Left lung (tissue), 10 donors: ENCODE measurements around the gene MCUB. TPM values are rescaled to one million over a fixed set of nuclear protein-coding genes. Genes with fewer than 3 reads are reported as not detected.

Source experiments
- ATAC-seq: fragments of 200-7000 bp; cut with Tn5 transposase; one replicate; pipeline ENCODE4 v1.9.1; 2020; ENCODE audit warnings: moderate library complexity
- DNase-seq, 4 donors: peaks; one replicate each; pipeline ENCODE4 v3.0.0-alpha.2; 2013 to 2020
- H3K27ac ChIP-seq, 2 donors: fragments of 200-600 bp; sonication (generic) in 1 of 2; one replicate each; pipeline versions ENCODE4 v1.5.0 to v1.8.0; 2020 to 2021
- H3K27me3 ChIP-seq, 2 donors: fragments of 200-600 bp; sonication (generic) in 1 of 2; one replicate each; pipeline versions ENCODE4 v1.5.0 to v1.8.0; 2020 to 2021
- H3K36me3 ChIP-seq, 2 donors: fragments of 200-600 bp; sonication (generic) in 1 of 2; one replicate each; pipeline versions ENCODE4 v1.5.0 to v1.8.0; 2020 to 2021
- H3K4me1 ChIP-seq, 2 donors: fragments of 200-600 bp; one replicate each; pipeline ENCODE4 v1.8.0; 2021
- H3K4me3 ChIP-seq, 2 donors: fragments of 200-600 bp; sonication (generic) in 1 of 2; one replicate each; pipeline versions ENCODE4 v1.5.0 to v1.8.0; 2020 to 2021; ENCODE audit warnings: mild to moderate bottlenecking in 1 of 2
- H3K9me3 ChIP-seq, 2 donors: fragments of 200-600 bp; sonication (generic) in 1 of 2; one replicate each; pipeline versions ENCODE4 v1.5.0 to v1.8.0; 2020 to 2021
- CTCF ChIP-seq, 2 donors: fragments of 200-600 bp; sonication (generic) in 1 of 2; IDR thresholded peaks; one replicate each; pipeline versions ENCODE4 v1.5.0 to v1.8.0; 2021; ENCODE audit warnings: antibody characterized with exemption in 2 of 2
- intact Hi-C, 2 donors: fragments of 100-400 bp; cut with DNase I; formaldehyde crosslinking; loops; one replicate each; pipeline versions ENCODE4 v1.11.2 to v1.14.2; 2022
- polyA plus RNA-seq, 6 donors: library from polyadenylated mRNA; unstranded; fragments of 120-200 nt; gene quantifications; one replicate each; pipeline ENCODE4 v1.2.1, GENCODE V29; 2013; ENCODE audit not compliant: insufficient read length in 6 of 6
- total RNA-seq, 2 donors: library from RNA; stranded (reverse); fragmentation: NEBNext Ultra II Directional; extraction: Animal tissue kit (Norgen Biotek cat#: 25700); gene quantifications; one replicate each; pipeline ENCODE4 v1.2.1, GENCODE V29; 2021
- donor health status: DM: no; HTN: yes; CAD: no.
- donor health status: DM: no; HTN: no; CAD: no.

MCUB gene
- total and polyA plus RNA-seq, 8 donors, result 5.3 to 28.2 (median 6.2) TPM

DNA sequence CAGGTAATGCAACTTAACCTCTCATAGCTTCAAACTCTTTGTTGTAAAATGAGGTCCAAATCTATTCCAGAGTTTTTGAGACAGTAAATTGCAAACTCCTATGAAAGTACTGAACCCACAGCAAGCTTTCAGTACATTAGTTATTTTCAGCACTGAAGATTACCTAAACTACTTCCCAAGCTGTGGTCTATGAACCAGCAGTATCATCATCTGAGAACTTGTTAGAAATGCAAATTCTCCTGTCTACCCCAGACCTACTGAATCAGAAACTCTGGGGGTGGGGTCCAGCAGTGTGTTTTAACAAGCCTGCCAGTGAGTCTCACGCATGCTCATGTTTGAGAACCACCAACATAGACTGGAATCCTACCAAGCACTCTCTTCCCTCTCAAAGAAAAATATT lies 148.9 kb downstream of the MCUB start:
- H3K27ac ChIP-seq, result no peak overlapping the region
- TF ChIP-seq CTCF (IDR thresholded peaks at IDR 0.05), result no peak
- ATAC-seq, result no peak
- DNase-seq, result no peak
- H3K9me3 ChIP-seq, result no peaks in the 10 kb centered on the region
- H3K27me3 ChIP-seq, result no peaks in the 10 kb centered on the region
- H3K4me1 ChIP-seq, result peaks cover 0 to 5% of the 10 kb centered on the region in 2 donors
- H3K4me3 ChIP-seq, result no peak overlapping the region
- H3K36me3 ChIP-seq, result peaks cover 0 to 23% of the 10 kb centered on the region in 2 donors
- intact Hi-C loops, result loop anchor here in 1 of 2 donors (10.0 kb wide), 1 partner anchor 274 kb away; the partner anchor contains the start of gene SEC24B

DNA sequence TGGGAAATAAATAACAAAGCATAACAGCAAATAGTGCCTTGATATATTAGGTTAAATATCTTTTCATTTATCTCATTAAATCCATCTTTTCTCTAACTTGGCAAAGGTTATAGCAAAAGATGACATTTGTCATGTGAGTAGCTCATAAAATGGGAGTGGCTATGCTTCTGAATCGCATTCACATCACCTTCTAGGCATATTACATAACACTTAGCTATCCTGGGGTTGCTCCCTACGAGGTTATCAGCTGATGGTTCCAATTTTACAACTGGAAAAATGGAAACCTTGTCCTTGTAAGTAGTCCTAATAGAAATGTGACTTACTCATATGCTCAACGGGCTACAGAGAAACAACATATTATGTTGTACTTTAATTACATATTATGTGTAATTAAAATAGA lies 153.5 kb downstream of the MCUB start:
- Histone ChIP-seq H3K9me3 (no peaks in the 10 kb centered on the region), H3K4me1 (no peaks in the 10 kb centered on the region), H3K36me3 (peaks cover 0 to 34% of the 10 kb centered on the region in 2 donors), H3K27ac (no peak overlapping the region), H3K27me3 (no peaks in the 10 kb centered on the region), H3K4me3 (no peak overlapping the region)
- no peak for TF ChIP-seq CTCF (IDR thresholded peaks at IDR 0.05)
- intact Hi-C loops, result no loop called here
- ATAC-seq (no peak), DNase-seq (no peak)

DNA sequence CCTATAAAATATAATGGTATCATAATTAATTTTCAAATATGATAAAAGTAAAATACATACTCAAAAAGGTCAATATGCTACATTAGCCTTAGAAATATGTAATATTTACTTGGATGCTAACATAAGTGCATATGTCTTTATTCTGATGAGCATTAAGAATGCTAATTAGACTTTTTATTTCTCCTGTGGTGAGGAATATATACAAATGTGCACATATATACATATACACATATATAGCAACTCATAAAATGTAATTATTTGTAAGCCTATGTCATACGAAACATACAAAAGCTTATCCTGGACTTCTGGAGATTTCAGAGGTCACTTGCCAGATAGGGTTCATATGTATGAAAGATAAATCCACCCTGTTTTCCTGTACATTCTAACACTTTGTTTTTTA lies 158.7 kb downstream of the MCUB start:
- H3K27me3 ChIP-seq, result no peaks in the 10 kb centered on the region
- peaks cover 0 to 18% of the 10 kb centered on the region in 2 donors for H3K36me3 ChIP-seq
- TF ChIP-seq CTCF (IDR thresholded peaks at IDR 0.05), result no peak
- intact Hi-C loops, result no loop called here
- no peaks in the 10 kb centered on the region for H3K9me3 ChIP-seq
- H3K4me3 ChIP-seq, result no peak overlapping the region
- ATAC-seq (no peak), DNase-seq (no peak)
- no peak overlapping the region for H3K27ac ChIP-seq
- no peaks in the 10 kb centered on the region for H3K4me1 ChIP-seq

DNA sequence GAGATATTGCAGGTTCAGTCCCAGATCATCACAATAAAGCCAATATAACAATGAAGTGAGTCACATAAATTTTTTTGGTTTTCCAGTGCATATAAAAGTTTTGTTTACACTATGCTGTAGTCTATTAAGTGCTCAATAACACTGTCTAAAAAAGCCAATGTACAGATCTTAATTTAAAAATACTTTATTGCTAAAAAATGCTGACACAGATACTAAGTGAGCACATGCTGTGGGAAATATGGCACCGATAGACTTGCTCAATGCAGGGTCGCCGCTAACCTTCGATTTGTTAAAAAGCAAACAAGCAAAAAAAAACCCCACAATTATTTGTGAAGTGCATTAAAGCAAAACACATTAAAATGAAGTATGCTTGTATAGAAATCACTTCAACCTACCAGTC lies 159.6 kb downstream of the MCUB start:
- Histone ChIP-seq H3K9me3 (no peaks in the 10 kb centered on the region), H3K36me3 (peaks cover 0 to 12% of the 10 kb centered on the region in 2 donors), H3K27ac (no peak overlapping the region), H3K4me1 (no peaks in the 10 kb centered on the region), H3K27me3 (no peaks in the 10 kb centered on the region), H3K4me3 (no peak overlapping the region)
- DNase-seq (no peak), ATAC-seq (no peak)
- TF ChIP-seq CTCF (IDR thresholded peaks at IDR 0.05), result no peak
- intact Hi-C loops, result no loop called here

GRCh38 chr4:109721033-109721432 lies 161.0 kb downstream of the MCUB start:
- Histone ChIP-seq H3K27me3 (no peaks in the 10 kb centered on the region), H3K4me1 (no peaks in the 10 kb centered on the region), H3K27ac (no peak overlapping the region), H3K36me3 (peaks cover 0 to 12% of the 10 kb centered on the region in 2 donors), H3K9me3 (no peaks in the 10 kb centered on the region), H3K4me3 (no peak overlapping the region)
- DNase-seq, result no peak
- intact Hi-C loops, result no loop called here
- no peak for ATAC-seq
- no peak for TF ChIP-seq CTCF (IDR thresholded peaks at IDR 0.05)
